GM23338 (cell line): ENCODE data around the gene GPC2. TPM values are rescaled to one million over a fixed set of nuclear protein-coding genes. Genes with fewer than 3 reads are reported as not detected.

Experiments used
- CTCF ChIP-seq, 2 experiments: fragments of 200-600 bp in 1 of 2; sonication (generic) in 1 of 2; conservative IDR thresholded peaks; 2 replicates each; pipeline versions ENCODE4 v1.5.1 to v1.6.1; 2016 to 2017; ENCODE audit warnings: antibody characterized with exemption in 2 of 2, low read depth in 2 of 2, mild to moderate bottlenecking in 2 of 2, moderate library complexity in 1 of 2
- ETS1 ChIP-seq: IDR thresholded peaks from 2 replicates; pipeline ENCODE4 v1.6.1; 2016; ENCODE audit warnings: antibody characterized with exemption
- EZH2 ChIP-seq: fragments of 200-600 bp; sonication (generic); IDR thresholded peaks from one replicate; pipeline ENCODE4 v1.8.0; 2017; ENCODE audit warnings: antibody characterized with exemption, mild to moderate bottlenecking, low read depth; ENCODE audit not compliant: unreplicated experiment
- EZH2phosphoT487 ChIP-seq: fragments of 200-600 bp; sonication (generic); IDR thresholded peaks from one replicate; pipeline ENCODE4 v1.8.1; 2018; ENCODE audit warnings: antibody characterized with exemption; ENCODE audit not compliant: unreplicated experiment
- JUNB ChIP-seq: IDR thresholded peaks from one replicate; pipeline ENCODE4 v1.6.1; 2016; ENCODE audit warnings: antibody characterized with exemption; ENCODE audit not compliant: unreplicated experiment
- NANOG ChIP-seq: IDR thresholded peaks from 2 replicates; pipeline ENCODE4 v1.6.1; 2016; ENCODE audit warnings: antibody characterized with exemption, borderline replicate concordance
- POLR2AphosphoS5 ChIP-seq: IDR thresholded peaks from 2 replicates; pipeline ENCODE4 v1.6.1; 2016; ENCODE audit warnings: antibody characterized with exemption, low read depth
- ZNF114 ChIP-seq: fragments of 250-450 bp; sonication (Bioruptor Pico); IDR thresholded peaks from 2 replicates; pipeline ENCODE4 v1.5.0; 2020; ENCODE audit warnings: mild to moderate bottlenecking, moderate library complexity
- ZNF331 ChIP-seq: fragments of 250-450 bp; sonication (Bioruptor Pico); IDR thresholded peaks from 2 replicates; pipeline ENCODE4 v1.5.0; 2020; ENCODE audit warnings: low read depth, mild to moderate bottlenecking, moderate library complexity
- ZNF462 ChIP-seq: fragments of 250-450 bp; sonication (Bioruptor Pico); IDR thresholded peaks from 2 replicates; pipeline ENCODE4 v1.5.0; 2020; ENCODE audit warnings: mild to moderate bottlenecking, moderate library complexity
- polyA plus RNA-seq: library from polyadenylated mRNA; unstranded; fragments of >200 nt; fragmentation: Nextera tagmentation; extraction: Ambion mirVana; gene quantifications from 2 replicates; pipeline ENCODE4 v1.2.1, GENCODE V29; 2016
- total RNA-seq: library from RNA; depleted of rRNA; stranded (reverse); fragments of >200 nt; shearing (Covaris generic); gene quantifications from 2 replicates; pipeline ENCODE4 v1.2.3, GENCODE V29; 2014

GPC2 gene
- total and polyA plus RNA-seq, 2 experiments from 2014 or later: 10.7 to 48.8 TPM

GRCh38 chr7:100175296-100175935, 1.8 kb downstream of the GPC2 start (continued):
- TF ChIP-seq ZNF462 (CRISPR knock-in tag) (no peak), EZH2 (no peak), CTCF (conservative IDR thresholded peaks at IDR 0.05; ENCODE audit: low read depth in 2 of 2) (no peak), NANOG (no peak), ZNF331 (CRISPR knock-in tag) (no peak), ZNF114 (no peak), ETS1 (no peak), EZH2phosphoT487 (no peak), JUNB (no peak), POLR2AphosphoS5 (no peak)
